GM12801 (cell line): ENCODE measurements around the gene MRPL22.

Experiments
- TF ChIP-seq, protein P1 (sequence below): IDR thresholded peaks from one replicate; pipeline ENCODE4 v1.5.1; 2011; ENCODE audit warnings: control low read depth; ENCODE audit not compliant: insufficient read length; ENCODE audit errors: extremely low read depth

The MRPL22 gene

GRCh38 chr5:154947778-154948177 lies 6.9 kb downstream of the MRPL22 start:
- TF ChIP-seq, protein P1, sequence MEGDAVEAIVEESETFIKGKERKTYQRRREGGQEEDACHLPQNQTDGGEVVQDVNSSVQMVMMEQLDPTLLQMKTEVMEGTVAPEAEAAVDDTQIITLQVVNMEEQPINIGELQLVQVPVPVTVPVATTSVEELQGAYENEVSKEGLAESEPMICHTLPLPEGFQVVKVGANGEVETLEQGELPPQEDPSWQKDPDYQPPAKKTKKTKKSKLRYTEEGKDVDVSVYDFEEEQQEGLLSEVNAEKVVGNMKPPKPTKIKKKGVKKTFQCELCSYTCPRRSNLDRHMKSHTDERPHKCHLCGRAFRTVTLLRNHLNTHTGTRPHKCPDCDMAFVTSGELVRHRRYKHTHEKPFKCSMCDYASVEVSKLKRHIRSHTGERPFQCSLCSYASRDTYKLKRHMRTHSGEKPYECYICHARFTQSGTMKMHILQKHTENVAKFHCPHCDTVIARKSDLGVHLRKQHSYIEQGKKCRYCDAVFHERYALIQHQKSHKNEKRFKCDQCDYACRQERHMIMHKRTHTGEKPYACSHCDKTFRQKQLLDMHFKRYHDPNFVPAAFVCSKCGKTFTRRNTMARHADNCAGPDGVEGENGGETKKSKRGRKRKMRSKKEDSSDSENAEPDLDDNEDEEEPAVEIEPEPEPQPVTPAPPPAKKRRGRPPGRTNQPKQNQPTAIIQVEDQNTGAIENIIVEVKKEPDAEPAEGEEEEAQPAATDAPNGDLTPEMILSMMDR, result no peak

GRCh38 chr5:154948313-154948712 lies 7.4 kb downstream of the MRPL22 start:
- TF ChIP-seq, protein P1, result no peak

GRCh38 chr5:154949781-154950180 lies 8.9 kb downstream of the MRPL22 start:
- TF ChIP-seq, protein P1, result no peak

DNA sequence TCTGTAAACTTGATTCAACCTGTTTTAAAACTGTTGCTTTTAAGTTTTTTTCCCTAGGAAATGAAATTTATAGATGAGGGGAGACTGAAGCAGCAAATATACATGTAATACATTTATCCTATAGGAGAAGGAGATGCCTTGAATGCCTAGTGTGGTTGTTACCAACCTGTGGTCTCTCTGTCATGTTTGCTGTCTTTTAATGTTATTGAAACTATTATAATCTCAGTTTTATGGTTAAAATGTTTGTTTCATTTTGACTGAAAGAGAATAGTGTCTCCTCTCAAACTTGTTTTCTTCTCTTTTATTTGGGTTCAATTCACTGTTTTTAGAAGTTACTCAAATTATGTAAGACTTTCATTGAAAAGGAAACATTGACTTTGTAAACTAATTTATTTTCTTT lies 15.8 kb downstream of the MRPL22 start:
- TF ChIP-seq, protein P1, result no peak

GRCh38 chr5:154962494-154962893 lies 21.6 kb downstream of the MRPL22 start:
- TF ChIP-seq, protein P1, result no peak

DNA sequence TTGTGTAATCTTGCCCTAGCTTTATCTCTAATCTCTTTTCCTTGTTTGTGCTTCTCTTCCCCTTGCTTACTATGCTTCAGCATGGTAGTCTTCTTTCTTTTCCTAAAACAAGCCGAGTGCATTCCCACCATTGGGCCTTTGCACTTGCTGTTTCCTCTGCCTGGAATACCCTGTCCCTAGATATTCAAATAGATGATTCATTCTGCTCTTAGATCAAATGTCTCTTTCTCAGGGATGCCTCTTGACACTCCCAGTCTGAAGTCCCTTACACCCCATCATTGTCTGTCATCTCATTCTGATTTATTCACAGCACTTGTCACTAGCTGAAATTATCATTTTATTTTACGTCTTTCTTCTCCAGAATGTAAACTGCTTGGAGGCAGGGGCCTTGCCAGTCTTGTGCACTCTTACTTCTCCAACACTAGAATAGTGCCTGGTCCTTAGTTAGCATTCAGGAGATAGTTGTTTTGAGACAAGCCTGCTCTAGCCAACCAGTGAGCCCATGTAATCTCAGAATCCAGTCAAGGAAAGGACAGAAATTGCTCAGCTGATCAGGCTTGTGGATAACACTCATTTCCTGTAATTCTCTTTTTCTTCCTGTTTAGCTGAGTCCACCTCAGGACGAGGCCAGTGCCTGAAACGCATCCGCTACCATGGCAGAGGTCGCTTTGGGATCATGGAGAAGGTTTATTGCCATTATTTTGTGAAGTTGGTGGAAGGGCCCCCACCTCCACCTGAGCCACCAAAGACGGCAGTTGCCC lies 25.4 kb downstream of the MRPL22 start:
- TF ChIP-seq, protein P1, result no peak

- TF ChIP-seq, protein P1, result no peak
Observed at GRCh38 chr5:154966874-154967273, 26.0 kb downstream of the MRPL22 start.
